Mucosa of stomach (tissue), 1 donor: ENCODE results near the gene HNRNPM.
A peak's percentile ranks its signal among the peaks of the same experiment; 100 is the strongest.
"Not testable (repeated sequence)": the region's sequence is repeated elsewhere in the genome, so short reads cannot be mapped to it uniquely, and the experiment has no call there.

Experiments used
- H3K27me3 ChIP-seq: one replicate; pipeline ENCODE4 v1.7.0; 2013; ENCODE audit warnings: mild to moderate bottlenecking, low read length; ENCODE audit not compliant: control insufficient read depth, insufficient read depth
- H3K36me3 ChIP-seq: one replicate; pipeline ENCODE4 v1.7.0; 2013; ENCODE audit warnings: low read length; ENCODE audit not compliant: control insufficient read depth, insufficient read depth
- H3K4me1 ChIP-seq: one replicate; pipeline ENCODE4 v1.7.0; 2013; ENCODE audit warnings: mild to moderate bottlenecking, low read length; ENCODE audit not compliant: control insufficient read depth, insufficient read depth
- H3K4me3 ChIP-seq: one replicate; pipeline ENCODE4 v1.7.0; 2013; ENCODE audit warnings: low read length
- H3K9ac ChIP-seq: one replicate; pipeline ENCODE4 v1.7.0; 2013; ENCODE audit warnings: mild to moderate bottlenecking, low read length, moderate library complexity
- H3K9me3 ChIP-seq: one replicate; pipeline ENCODE4 v1.7.0; 2013; ENCODE audit warnings: mild to moderate bottlenecking, low read length, moderate library complexity; ENCODE audit not compliant: control insufficient read depth
- donor health status: Pancreatic carcinoma.

The HNRNPM gene

DNA sequence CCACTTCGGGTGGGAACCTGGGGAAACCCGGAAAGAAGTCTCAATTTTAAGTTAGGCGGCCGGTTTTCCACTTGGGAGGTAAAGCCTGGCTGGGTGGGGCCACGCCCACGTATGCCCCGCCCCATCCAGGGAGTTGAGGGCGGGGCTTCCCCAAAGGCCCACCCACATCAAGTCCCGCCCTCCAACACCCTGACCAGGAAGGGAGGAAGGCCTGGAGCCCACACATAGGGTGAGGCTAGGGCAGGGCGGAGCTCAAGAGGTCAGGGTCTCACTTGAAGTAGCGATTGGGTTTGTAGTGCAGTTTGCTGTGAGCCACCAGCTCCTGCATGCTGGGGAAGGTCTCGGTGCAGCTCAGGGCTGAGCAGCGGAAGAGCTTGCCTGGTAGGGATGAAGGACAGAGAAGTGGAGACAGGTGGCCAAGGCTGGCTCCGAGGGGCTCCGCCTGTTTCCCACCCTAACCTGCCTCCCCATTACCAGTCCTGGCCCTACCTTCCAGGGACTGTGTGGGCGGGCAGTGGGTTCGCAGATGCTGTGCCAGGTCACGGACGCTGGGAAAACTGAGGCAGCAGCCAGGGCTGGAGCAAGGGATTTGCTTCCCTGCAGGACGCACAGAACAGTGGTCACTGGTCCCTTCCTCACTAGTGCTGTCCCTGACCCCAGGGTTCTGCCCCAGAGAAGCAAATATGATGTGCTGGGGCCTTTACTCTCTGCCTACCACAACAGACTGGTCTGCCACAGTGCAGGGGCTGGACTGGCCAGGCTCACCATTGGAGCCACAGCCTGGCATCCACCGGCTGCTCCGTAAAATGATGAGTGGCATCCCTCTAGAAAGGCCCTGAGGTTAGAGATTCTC is 67.6 kb downstream of the HNRNPM start:
- no peak overlapping the region for H3K9ac ChIP-seq
- peaks cover 5% of the 10 kb centered on the region for H3K36me3 ChIP-seq
- no peaks in the 10 kb centered on the region for H3K27me3 ChIP-seq
- H3K4me3 ChIP-seq, result no peak overlapping the region
- peaks cover 18% of the 10 kb centered on the region for H3K4me1 ChIP-seq
- no peaks in the 10 kb centered on the region for H3K9me3 ChIP-seq

DNA sequence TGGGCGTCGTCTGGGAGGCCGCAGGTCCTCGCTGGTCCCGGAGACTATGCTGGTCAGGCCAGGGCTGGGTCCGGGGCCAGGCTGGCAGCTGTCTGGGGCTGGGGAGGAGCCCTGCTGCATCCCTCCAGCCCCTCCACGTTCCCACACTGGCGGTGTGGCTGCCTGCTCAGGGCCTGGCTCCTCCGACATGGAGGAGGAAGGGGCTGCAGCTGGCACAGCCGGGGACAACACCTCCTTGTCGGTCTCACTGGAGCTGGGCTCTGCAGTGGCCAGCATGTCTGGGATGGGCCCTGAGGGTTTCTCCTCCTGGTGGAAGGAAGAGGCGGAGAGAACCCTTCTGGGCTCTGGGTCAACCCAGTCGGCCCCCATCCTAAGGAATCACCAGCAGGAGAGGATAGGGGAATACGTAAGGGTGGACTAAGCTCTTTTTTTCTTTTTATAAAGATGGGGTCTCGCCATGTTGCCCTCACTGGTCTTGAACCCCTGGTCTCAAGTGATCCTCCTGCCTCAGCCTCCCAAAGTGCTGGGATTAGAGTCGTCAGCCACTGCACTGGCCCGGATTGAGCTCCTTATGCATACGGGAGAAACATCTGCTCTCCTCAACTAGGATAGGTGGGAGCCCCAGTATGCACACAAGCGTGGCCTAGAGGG is 68.4 kb downstream of the HNRNPM start:
- H3K9ac ChIP-seq, result peak overlapping the region; percentile 70
- H3K36me3 ChIP-seq, result peaks cover 5% of the 10 kb centered on the region
- no peaks in the 10 kb centered on the region for H3K9me3 ChIP-seq
- no peaks in the 10 kb centered on the region for H3K27me3 ChIP-seq
- H3K4me3 ChIP-seq, result peak overlapping the region; percentile 29
- peaks cover 18% of the 10 kb centered on the region for H3K4me1 ChIP-seq

- H3K27me3 ChIP-seq, result no peaks in the 10 kb centered on the region
- H3K4me1 ChIP-seq, result peaks cover 18% of the 10 kb centered on the region
- H3K36me3 ChIP-seq, result peaks cover 5% of the 10 kb centered on the region
- peak within 1 kb of the TSS; percentile 70 for H3K9ac ChIP-seq
- no peaks in the 10 kb centered on the region for H3K9me3 ChIP-seq
- H3K4me3 ChIP-seq, result peak within 1 kb of the TSS; percentile 29
Observed at GRCh38 chr19:8513687-8514504, 69.1 kb downstream of the HNRNPM start, which contains the start of gene ZNF414. Gene ZNF414, minus strand, starts transcription at chr19:8514167. Its CDS starts 121 bp downstream, at chr19:8514046.

DNA sequence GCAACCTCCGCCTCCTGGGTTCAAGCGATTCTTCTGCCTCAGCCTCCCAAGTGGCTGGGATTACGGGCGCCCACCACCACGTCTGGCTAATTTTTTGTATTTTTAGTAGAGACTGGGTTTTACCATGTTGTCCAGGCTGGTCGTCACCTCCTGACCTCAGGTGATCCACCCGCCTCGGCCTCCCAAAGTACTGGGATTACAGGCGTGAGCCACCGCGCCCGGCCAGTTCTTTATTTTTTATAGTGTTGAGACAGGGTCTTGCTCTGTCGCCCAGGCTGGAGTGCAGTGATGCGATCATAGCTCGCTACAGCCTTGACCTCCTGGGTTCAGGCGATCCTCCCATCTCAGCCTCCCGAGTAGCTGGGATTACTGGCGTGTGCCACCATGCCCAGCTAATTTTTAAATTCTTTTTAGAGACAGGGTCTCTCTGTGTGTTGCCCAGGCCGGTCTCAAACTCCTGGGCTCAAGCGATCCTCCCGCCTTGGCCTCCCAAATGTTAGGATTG is 69.8 kb downstream of the HNRNPM start:
- not testable (repeated sequence) for H3K9me3 ChIP-seq, H3K36me3 ChIP-seq, H3K27me3 ChIP-seq
- H3K4me1 ChIP-seq, result peaks cover 18% of the 10 kb centered on the region
- peak overlapping the region; percentile 70 for H3K9ac ChIP-seq
- H3K4me3 ChIP-seq, result peak overlapping the region; percentile 29

GRCh38 chr19:8515317-8515716 is 70.5 kb downstream of the HNRNPM start:
- Histone ChIP-seq H3K4me3 (no peak overlapping the region), H3K27me3 (no peaks in the 10 kb centered on the region), H3K36me3 (peaks cover 5% of the 10 kb centered on the region), H3K4me1 (peaks cover 18% of the 10 kb centered on the region), H3K9me3 (no peaks in the 10 kb centered on the region), H3K9ac (no peak overlapping the region)

DNA sequence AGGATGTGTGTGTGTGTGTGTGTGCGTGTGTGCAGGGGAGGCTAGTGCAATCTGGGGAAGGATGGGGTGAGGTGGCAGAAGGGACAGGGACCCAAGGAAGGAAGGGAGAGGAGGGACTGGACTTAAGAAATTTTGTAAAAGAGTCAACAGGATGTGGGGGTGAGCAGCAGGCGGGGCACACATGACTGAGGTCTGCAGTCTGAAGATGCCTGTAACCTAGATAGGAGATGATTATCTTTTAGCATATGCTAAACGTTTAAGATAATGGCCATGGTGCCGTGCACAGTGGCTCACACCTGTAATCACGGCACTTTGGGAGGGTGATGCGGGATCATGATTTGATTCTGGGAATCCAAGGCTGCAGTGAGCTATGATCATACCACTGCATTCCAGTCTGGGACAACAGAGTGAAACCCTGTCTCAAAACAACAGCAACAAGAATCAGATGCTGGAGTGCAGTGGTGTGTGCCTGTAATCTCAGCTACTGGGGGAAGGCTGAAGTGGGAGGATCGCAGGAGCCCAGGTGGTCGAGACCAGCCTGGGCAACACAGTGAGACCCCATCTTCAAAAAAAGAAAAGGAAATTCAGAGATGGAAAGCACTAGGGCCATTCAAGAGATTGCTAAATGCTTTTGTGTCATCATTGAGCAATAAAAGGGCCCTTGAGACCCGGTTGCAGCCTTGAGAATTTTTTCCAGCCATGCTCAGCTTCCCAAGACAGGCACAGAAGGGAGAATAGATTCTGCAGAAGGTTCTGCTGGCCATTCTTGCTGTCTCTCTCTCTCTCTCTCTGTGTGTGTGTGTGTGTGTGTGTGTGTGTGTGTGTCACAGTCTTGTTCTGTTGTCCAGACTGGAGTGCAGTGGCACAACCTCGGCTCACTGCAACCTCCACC is 73.0 kb downstream of the HNRNPM start:
- Histone ChIP-seq H3K4me3 (no peak overlapping the region), H3K9me3 (no peaks in the 10 kb centered on the region), H3K36me3 (peaks cover 2% of the 10 kb centered on the region), H3K4me1 (peaks cover 8% of the 10 kb centered on the region), H3K9ac (no peak overlapping the region), H3K27me3 (no peaks in the 10 kb centered on the region)

DNA sequence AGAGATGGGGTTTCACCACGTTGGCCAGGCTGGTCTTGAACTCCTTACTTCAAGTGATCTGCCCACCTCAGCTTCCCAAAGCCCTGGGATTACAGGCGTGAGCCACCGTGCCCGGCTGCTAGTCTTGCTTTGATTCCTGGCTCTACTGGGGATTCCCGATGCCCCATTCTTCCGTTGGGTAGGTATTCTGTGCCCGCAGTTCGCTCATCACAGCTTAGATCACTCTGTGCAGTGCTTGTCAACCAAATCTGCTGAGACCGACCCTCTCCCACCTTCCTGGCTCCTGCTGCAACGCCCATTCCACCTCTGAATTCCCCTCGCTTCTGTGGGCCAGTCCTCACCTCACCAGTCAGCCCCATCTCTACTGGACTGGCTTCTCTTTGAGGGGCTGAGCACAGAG is 73.8 kb downstream of the HNRNPM start:
- Histone ChIP-seq H3K4me1 (peaks cover under 1% of the 10 kb centered on the region), H3K9ac (no peak overlapping the region), H3K27me3 (no peaks in the 10 kb centered on the region), H3K9me3 (no peaks in the 10 kb centered on the region), H3K4me3 (no peak overlapping the region), H3K36me3 (no peaks in the 10 kb centered on the region)

DNA sequence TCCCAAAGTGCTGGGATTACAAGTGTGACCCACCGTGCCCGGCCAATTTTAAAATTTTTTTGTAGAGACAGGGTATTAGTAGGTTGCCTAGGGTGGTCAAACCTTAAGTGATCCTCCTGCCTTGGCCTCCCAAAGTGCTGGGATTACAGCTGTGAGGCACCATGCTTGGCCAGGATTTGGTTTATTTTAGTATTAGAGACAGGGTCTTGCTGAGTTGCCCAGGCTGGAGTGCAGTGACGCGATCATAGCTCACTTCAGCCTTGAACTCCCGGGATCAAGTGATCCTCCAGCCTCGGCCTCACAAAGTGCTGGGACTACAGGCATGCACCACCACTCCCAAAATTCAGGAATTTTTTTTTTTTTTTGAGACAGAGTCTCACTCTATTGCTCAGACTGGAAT is 74.6 kb downstream of the HNRNPM start:
- H3K27me3 ChIP-seq, result no peaks in the 10 kb centered on the region
- H3K9ac ChIP-seq, result no peak overlapping the region
- no peaks in the 10 kb centered on the region for H3K4me1 ChIP-seq
- no peaks in the 10 kb centered on the region for H3K9me3 ChIP-seq
- no peaks in the 10 kb centered on the region for H3K36me3 ChIP-seq
- no peak overlapping the region for H3K4me3 ChIP-seq

- no peaks in the 10 kb centered on the region for H3K9me3 ChIP-seq
- H3K4me1 ChIP-seq, result peaks cover 14% of the 10 kb centered on the region
- peak overlapping the region; percentile 70 for H3K9ac ChIP-seq
- H3K36me3 ChIP-seq, result no peaks in the 10 kb centered on the region
- H3K4me3 ChIP-seq, result peak overlapping the region; percentile 54
- no peaks in the 10 kb centered on the region for H3K27me3 ChIP-seq
Observed at GRCh38 chr19:8525401-8525684, 80.6 kb downstream of the HNRNPM start.

DNA sequence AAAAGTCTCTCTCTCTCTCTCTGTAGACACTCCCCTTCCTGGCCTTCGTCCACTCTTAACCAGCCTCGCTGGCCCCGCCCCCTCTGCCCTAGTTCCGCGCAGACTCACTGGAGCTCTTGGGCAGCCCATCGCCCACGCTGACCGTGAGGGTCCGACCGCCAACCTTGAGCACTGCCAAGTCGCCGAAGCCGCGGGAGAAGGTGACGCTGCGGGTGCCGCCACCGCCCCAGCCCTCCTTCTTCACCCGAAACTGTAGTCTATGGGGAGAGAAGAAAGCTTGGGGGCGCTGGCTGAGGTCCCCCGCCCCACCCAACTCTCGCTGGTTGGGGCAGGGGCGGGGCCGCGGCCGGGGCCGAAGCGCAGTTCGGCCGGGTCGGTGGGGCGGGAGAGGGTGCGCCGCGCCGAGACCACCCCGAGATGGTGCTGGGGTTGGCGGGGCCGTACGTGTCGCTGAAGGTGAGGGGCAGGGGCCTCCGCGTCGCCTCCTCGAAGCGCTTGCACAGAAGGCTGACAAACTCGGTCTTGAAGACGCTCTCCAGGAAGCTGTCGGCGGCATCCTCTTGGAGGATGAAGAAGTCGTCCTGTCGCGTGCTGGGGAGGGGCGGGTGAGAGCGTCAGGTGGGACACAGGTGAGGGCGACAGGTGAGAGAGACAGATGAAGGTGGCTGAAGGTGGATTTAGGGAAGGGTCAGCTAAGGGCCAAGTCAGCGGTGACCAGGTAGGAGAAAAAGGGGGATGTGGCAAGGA is 81.7 kb downstream of the HNRNPM start:
- H3K9ac ChIP-seq, result peak overlapping the region; percentile 81
- no peaks in the 10 kb centered on the region for H3K27me3 ChIP-seq
- no peaks in the 10 kb centered on the region for H3K36me3 ChIP-seq
- peaks cover 14% of the 10 kb centered on the region for H3K4me1 ChIP-seq
- peak overlapping the region; percentile 74 for H3K4me3 ChIP-seq
- H3K9me3 ChIP-seq, result no peaks in the 10 kb centered on the region

DNA sequence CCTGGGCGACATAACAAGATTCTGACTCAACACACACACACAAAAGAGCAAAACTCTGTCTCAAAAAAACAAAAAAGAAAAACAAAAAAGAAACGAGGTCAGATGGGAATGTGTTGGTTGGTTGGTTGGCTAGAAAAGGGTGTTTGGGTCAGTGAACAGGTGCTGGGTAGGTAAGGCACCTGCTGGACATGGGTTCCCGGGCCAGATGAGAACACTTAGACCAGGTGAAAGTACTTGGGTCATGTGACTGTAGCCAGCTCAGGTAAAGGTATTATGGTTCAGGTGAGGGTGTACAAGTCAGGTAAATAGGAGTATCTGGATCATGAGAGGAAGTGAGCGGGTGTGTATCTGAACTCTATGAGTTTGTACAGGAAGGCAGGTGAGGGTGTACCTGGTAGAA is 83.7 kb downstream of the HNRNPM start:
- no peak overlapping the region for H3K9ac ChIP-seq
- H3K4me1 ChIP-seq, result peaks cover 14% of the 10 kb centered on the region
- H3K27me3 ChIP-seq, result no peaks in the 10 kb centered on the region
- H3K9me3 ChIP-seq, result no peaks in the 10 kb centered on the region
- no peaks in the 10 kb centered on the region for H3K36me3 ChIP-seq
- no peak overlapping the region for H3K4me3 ChIP-seq
